Measurements from ENCODE around the gene RPH3AL. TPM values are rescaled to one million over a fixed set of nuclear protein-coding genes. Genes with fewer than 3 reads are reported as not detected.

RPH3AL gene
- total RNA-seq, 1 donor from 2014 or later = 40.8 TPM

DNA sequence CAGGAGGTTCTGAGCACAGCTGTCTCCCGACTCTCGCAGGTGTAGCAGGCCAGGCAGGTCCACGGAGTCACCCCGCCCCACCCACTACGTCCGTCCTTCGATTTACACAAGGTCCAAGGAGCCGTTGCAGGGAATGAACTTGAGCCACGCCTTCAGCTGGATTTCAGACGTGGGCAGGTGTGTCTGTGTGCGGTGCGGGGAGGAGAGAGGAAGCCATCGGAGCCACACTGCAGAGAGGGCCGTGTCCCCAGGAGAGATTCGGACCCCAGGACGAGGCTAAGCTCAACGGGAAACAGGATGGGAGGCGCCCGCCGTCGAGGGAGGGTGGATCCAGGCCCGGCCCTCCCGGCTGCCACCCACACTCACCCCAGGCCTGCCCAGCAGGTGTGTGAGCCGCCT lies 50.3 kb downstream of the RPH3AL start:
- no peak overlapping the region for H3K4me3 ChIP-seq (ENCODE audit: low read depth, low read length)
- no peak for DNase-seq (ENCODE audit: low read depth)
- TF ChIP-seq, protein P1, sequence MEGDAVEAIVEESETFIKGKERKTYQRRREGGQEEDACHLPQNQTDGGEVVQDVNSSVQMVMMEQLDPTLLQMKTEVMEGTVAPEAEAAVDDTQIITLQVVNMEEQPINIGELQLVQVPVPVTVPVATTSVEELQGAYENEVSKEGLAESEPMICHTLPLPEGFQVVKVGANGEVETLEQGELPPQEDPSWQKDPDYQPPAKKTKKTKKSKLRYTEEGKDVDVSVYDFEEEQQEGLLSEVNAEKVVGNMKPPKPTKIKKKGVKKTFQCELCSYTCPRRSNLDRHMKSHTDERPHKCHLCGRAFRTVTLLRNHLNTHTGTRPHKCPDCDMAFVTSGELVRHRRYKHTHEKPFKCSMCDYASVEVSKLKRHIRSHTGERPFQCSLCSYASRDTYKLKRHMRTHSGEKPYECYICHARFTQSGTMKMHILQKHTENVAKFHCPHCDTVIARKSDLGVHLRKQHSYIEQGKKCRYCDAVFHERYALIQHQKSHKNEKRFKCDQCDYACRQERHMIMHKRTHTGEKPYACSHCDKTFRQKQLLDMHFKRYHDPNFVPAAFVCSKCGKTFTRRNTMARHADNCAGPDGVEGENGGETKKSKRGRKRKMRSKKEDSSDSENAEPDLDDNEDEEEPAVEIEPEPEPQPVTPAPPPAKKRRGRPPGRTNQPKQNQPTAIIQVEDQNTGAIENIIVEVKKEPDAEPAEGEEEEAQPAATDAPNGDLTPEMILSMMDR (conservative IDR thresholded peaks at IDR 0.05; ENCODE audit: low read depth, low read length) = no peak

DNA sequence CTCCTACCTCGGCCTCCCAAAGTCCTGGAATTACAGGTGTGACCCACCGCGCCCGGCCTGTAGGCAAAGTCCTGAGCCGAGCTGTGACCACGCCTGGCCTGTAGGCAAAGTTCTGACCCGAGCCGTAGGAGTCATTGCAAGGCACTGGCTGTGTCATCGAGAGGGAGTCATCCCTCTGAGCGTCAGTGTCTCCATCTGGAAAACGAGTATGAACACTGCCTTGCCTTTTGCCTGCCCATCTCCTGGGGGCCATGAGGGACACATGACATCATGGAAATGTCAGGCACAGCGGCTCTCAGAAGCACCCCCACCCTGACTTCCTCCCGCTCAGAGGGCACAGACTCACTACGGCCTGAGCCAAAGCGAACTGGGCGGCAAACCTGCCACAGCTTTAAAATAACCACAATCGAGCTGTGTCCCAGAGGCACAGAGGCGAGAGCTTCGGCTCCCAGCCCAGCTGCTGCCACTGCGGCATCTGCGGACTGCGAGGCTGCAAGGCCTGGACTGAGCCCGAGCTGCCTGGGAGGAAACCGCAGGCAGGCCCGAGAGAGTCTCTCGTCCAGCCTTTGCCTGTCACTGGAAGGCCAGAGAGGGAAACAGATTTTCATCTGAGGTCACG lies 50.8 kb downstream of the RPH3AL start:
- H3K4me3 ChIP-seq (ENCODE audit: low read depth, low read length) = no peak overlapping the region
- TF ChIP-seq, protein P1 (conservative IDR thresholded peaks at IDR 0.05; ENCODE audit: low read depth, low read length) = no peak
- no peak for DNase-seq (ENCODE audit: low read depth)

DNA sequence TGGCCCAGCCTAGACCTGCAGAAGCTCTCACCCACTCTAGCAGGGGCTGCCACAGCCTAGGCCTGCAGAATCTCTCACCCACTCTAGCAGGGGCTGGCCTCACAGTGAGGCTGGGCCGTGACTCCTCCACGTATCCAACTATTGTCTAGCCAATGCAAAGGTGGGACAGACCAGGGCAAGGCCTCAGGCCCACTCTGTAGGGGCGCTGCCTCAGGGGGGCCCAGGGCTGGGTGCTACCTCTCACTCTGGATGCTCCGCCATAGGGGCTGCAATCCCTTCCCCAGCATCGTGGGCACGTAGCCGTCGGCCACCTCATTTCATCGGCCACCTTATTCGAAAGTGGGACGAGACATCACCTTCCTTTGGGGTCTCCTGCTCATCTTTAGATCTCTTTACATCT lies 51.7 kb downstream of the RPH3AL start:
- TF ChIP-seq, protein P1 (conservative IDR thresholded peaks at IDR 0.05; ENCODE audit: low read depth, low read length) = no peak
- H3K4me3 ChIP-seq (ENCODE audit: low read depth, low read length) = no peak overlapping the region
- DNase-seq (ENCODE audit: low read depth) = no peak

DNA sequence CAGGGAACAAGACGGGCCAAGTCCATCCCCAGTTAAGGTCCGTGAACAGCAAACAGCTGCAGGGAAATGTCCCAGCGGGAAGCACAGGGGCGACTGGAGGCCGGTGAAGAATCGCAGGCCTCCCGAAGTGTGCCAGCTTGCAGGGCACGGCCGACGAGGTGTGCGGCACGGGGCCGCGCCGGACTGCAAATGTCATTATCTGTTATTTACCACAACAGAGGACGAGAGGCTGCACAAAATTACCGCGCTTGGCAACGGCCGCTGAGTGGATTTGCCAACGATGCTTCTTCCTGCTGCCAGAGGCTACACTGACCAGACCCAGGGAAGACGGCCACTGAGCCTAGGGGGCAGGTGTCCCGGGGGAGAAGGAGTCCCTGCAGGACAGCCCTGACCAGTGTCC lies 53.1 kb downstream of the RPH3AL start:
- no peak for DNase-seq (ENCODE audit: low read depth)
- no peak overlapping the region for H3K4me3 ChIP-seq (ENCODE audit: low read depth, low read length)
- TF ChIP-seq, protein P1 (conservative IDR thresholded peaks at IDR 0.05; ENCODE audit: low read depth, low read length) = no peak

DNA sequence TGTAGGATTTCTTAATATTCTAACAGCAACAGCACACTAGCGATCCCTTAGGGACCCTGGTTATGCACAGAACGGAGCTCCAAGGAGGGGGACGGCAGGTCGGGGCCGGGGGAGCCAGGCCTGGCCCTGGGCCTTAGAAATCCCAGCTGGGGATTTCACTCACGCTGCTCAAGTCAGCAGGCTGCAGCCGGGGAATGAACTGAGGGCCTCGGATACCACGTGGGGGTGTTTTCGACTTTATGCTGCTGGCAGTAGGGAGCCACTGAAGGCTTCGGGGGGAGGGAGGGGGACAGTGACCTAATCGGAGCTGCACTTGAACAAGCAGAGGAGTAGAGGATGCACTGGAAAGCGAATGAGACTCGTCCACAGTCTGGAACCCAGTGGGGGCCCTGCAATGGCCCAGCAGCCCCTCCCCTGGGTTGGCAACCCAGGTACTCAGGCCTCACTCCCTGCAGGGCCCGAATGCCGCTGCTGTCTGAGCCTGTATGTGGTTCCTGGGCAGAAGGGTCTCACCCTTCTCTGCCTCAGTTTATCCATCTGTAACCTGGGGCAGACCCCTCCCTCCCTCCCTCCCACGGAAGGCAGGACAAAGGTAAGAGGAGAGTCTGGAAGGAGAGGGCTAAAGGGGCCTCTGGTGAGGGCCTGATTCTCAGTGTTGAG lies 53.7 kb downstream of the RPH3AL start:
- no peak overlapping the region for H3K4me3 ChIP-seq (ENCODE audit: low read depth, low read length)
- TF ChIP-seq, protein P1 (conservative IDR thresholded peaks at IDR 0.05; ENCODE audit: low read depth, low read length) = no peak
- DNase-seq (ENCODE audit: low read depth) = no peak

DNA sequence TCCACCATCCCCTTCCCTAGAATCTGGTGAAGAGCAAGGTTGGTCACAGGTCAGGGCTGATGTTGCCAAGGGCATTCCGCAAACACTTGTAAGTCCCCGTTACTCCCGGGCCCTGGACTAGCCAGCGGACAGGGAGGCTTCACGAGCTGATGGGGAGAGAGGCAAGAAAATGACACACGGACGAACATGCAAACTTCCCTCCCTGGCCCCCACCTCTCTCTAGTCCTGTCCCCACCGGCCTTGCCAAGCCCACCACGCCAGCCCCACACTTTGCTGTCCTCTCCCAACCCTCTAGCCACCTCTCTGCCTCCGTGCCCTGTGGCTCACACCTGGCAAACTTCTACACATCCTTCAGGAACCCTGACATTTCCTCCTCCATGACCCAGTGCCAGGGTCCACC lies 54.8 kb downstream of the RPH3AL start:
- TF ChIP-seq, protein P1 (conservative IDR thresholded peaks at IDR 0.05; ENCODE audit: low read depth, low read length) = no peak
- no peak for DNase-seq (ENCODE audit: low read depth)
- H3K4me3 ChIP-seq (ENCODE audit: low read depth, low read length) = no peak overlapping the region

Measured in epithelial cell of proximal tubule (primary cell).